Tibial nerve (tissue), 4 donors: Measurements from ENCODE around the gene TFR2. TPM values are rescaled to one million over a fixed set of nuclear protein-coding genes. Genes with fewer than 3 reads are reported as not detected.

Source experiments
- DNase-seq, 2 donors: peaks; one replicate each; pipeline ENCODE4 v3.0.0-alpha.2; 2019; ENCODE audit warnings: low spot score in 2 of 2
- H3K27ac ChIP-seq, 4 donors: fragments of 200-600 bp; sonication (generic) in 3 of 4; one replicate each; pipeline ENCODE4 v1.5.1; 2017 to 2019; ENCODE audit warnings: mild to moderate bottlenecking in 1 of 4
- H3K27me3 ChIP-seq, 2 donors: fragments of 200-600 bp; sonication (generic) in 1 of 2; one replicate each; pipeline versions ENCODE4 v1.5.1 to v1.6.0; 2017 to 2019
- H3K36me3 ChIP-seq, 3 donors: fragments of 200-600 bp; sonication (generic); one replicate each; pipeline ENCODE4 v1.5.1; 2018 to 2019
- H3K4me1 ChIP-seq, 4 donors: fragments of 200-600 bp; sonication (generic) in 3 of 4; one replicate each; pipeline ENCODE4 v1.5.1; 2017 to 2019
- H3K4me3 ChIP-seq, 4 donors: fragments of 200-600 bp; sonication (generic) in 3 of 4; one replicate each; pipeline ENCODE4 v1.5.1; 2017 to 2019; ENCODE audit warnings: mild to moderate bottlenecking in 1 of 4, moderate library complexity in 1 of 4
- H3K9me3 ChIP-seq, 4 donors: fragments of 200-600 bp; sonication (generic) in 3 of 4; one replicate each; pipeline ENCODE4 v1.5.1; 2017 to 2019
- EP300 ChIP-seq, 2 donors: sonication (generic); formaldehyde crosslinking; IDR thresholded peaks; one replicate each; pipeline ENCODE4 v1.6.1; 2017; ENCODE audit warnings: antibody characterized with exemption in 2 of 2, mild to moderate bottlenecking in 1 of 2
- POLR2A ChIP-seq, 2 donors: fragments of 450-650 bp; IDR thresholded peaks; one replicate each; pipeline ENCODE4 v1.6.1; 2017; ENCODE audit warnings: antibody characterized with exemption in 2 of 2, mild to moderate bottlenecking in 2 of 2, moderate library complexity in 2 of 2
- WGBS, 2 donors: methylation state at CpG; one replicate each; pipeline ENCODE4 v1.1.5; 2018; 5-methylcytosine and 5-hydroxymethylcytosine counted together
- total RNA-seq, 4 donors: library from RNA; depleted of rRNA; stranded (reverse); fragments of >200 nt; gene quantifications; one replicate each; pipeline ENCODE4 v1.1.0, GENCODE V29; 2016
- TF ChIP-seq, protein P1 (sequence below), 5 experiments: fragments of 200-600 bp in 3 of 5; fragments of 450-650 bp in 2 of 5; sonication (generic) in 3 of 5; IDR thresholded peaks; one replicate each; pipeline ENCODE4 v1.5.1; 2016 to 2019; ENCODE audit warnings: antibody characterized with exemption in 5 of 5, mild to moderate bottlenecking in 3 of 5, moderate library complexity in 2 of 5

TFR2 gene
- total RNA-seq, 4 donors from 2014 or later: 2.1 TPM; not detected in 3

GRCh38 chr7:100655908-100656674 lies 14.7 kb upstream of the TFR2 start, which contains the start of gene ACTL6B:
Gene ACTL6B (minus strand): TSS chr7:100656448. CDS start chr7:100656354, 94 bp downstream.
- Histone ChIP-seq H3K27me3 (peaks cover 0 to 72% of the 10 kb centered on the region in 2 donors), H3K36me3 (no peaks in the 10 kb centered on the region), H3K4me1 (peaks cover 0 to 6% (median 0%) of the 10 kb centered on the region in 4 donors), H3K4me3 (no peak within 1 kb of the TSS), H3K9me3 (no peaks in the 10 kb centered on the region), H3K27ac (no peak within 1 kb of the TSS)
- DNase-seq: no peak
- 8% methylated on average over 54 to 58 of the region's 63 CpGs for WGBS, 2 donors
- no peak for TF ChIP-seq EP300 (IDR thresholded peaks at IDR 0.05)
- TF ChIP-seq, protein P1, sequence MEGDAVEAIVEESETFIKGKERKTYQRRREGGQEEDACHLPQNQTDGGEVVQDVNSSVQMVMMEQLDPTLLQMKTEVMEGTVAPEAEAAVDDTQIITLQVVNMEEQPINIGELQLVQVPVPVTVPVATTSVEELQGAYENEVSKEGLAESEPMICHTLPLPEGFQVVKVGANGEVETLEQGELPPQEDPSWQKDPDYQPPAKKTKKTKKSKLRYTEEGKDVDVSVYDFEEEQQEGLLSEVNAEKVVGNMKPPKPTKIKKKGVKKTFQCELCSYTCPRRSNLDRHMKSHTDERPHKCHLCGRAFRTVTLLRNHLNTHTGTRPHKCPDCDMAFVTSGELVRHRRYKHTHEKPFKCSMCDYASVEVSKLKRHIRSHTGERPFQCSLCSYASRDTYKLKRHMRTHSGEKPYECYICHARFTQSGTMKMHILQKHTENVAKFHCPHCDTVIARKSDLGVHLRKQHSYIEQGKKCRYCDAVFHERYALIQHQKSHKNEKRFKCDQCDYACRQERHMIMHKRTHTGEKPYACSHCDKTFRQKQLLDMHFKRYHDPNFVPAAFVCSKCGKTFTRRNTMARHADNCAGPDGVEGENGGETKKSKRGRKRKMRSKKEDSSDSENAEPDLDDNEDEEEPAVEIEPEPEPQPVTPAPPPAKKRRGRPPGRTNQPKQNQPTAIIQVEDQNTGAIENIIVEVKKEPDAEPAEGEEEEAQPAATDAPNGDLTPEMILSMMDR (IDR thresholded peaks at IDR 0.05): no peak
- TF ChIP-seq POLR2A (IDR thresholded peaks at IDR 0.05): no peak

DNA sequence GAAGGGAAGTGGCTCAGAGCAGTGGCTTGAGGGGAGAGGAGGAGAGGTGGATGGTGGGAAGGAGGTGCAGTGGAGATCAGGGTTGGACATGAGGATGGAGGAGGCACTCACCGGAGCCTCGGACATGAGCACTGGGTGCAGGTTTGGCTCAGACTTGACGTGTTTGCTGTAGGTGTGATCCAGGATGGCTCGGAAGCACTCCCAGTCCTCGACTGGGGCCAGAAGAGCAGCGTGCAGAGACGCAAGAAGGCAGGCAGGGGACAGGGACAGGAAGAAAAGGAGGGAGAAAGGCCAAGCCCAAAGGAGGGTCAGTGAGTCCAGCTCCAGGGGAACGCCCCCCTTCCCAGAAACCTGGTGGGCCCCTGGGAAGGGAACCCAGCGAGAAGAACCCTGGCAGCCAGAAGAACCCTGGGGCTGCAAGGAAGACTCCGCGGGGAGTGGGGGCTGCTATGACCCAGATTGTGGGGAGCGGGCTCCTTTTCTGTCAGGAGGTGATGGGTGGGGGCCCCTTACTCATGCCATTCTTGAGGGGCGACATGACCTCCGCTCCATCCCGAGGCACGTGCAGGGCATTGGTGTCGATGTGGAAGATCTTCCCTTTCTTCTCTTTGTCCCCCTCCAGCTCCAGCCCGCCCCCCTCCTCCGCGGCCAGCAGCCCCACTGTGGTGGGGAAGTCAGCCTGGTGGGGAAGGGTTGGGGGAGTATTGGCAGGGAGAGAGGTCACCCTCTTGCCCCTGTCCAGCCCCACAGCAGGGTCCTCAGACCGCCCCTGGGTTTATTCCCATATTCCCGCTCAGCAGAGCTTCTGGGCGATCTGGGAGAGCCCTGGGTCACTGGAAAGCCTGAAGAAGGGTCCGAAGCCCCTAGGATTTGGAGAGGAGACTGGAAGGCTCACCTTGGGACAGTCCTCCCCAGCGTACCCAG lies 13.8 kb upstream of the TFR2 start:
- H3K27me3 ChIP-seq: peaks cover 0 to 78% of the 10 kb centered on the region in 2 donors
- H3K27ac ChIP-seq: no peak overlapping the region

GRCh38 chr7:100649826-100650565 lies 8.6 kb upstream of the TFR2 start:
- Histone ChIP-seq H3K27me3 (peaks cover 0 to 81% of the 10 kb centered on the region in 2 donors), H3K36me3 (no peaks in the 10 kb centered on the region), H3K4me1 (no peaks in the 10 kb centered on the region), H3K27ac (no peak overlapping the region), H3K9me3 (no peaks in the 10 kb centered on the region), H3K4me3 (no peak overlapping the region)
- TF ChIP-seq, protein P1 (IDR thresholded peaks at IDR 0.05): no peak
- TF ChIP-seq EP300 (IDR thresholded peaks at IDR 0.05) (no peak), POLR2A (IDR thresholded peaks at IDR 0.05) (no peak)
- 67 to 79% methylated on average over 15 of the region's 15 CpGs for WGBS, 2 donors
- DNase-seq: no peak

More for the DNA sequence above, 13.8 kb upstream of the TFR2 start:
- DNase-seq: no peak
- TF ChIP-seq EP300 (IDR thresholded peaks at IDR 0.05) (no peak), POLR2A (IDR thresholded peaks at IDR 0.05) (no peak)
- TF ChIP-seq, protein P1 (IDR thresholded peaks at IDR 0.05): no peak
- no peak overlapping the region for H3K4me3 ChIP-seq
- no peaks in the 10 kb centered on the region for H3K36me3 ChIP-seq
- peaks cover 0 to 6% (median 0%) of the 10 kb centered on the region in 4 donors for H3K4me1 ChIP-seq
- WGBS, 2 donors: 50 to 61% methylated on average over 20 to 25 of the region's 25 CpGs
- H3K9me3 ChIP-seq: no peaks in the 10 kb centered on the region

DNA sequence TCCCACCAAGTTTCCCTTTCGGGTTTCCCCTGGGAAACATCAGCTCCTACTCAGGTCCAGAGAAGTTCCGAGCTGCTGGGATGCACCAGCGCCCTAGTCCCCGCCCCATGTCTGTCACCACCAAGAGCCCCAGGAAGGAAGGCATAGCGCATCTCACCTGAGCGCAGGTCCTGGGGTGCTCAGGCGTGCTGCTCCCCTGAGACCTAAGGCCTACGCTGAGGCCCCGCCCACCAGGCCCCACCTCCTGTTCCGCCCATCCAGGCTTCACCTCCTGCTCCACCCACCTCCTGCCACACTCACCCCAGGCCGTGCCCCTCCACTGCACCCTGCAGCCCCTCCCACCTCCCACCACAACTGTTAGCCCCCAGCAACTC lies 1.2 kb upstream of the TFR2 start:
- Histone ChIP-seq H3K4me3 (no peak overlapping the region), H3K27me3 (peaks cover 0 to 74% of the 10 kb centered on the region in 2 donors), H3K27ac (no peak overlapping the region), H3K36me3 (no peaks in the 10 kb centered on the region), H3K9me3 (no peaks in the 10 kb centered on the region), H3K4me1 (no peaks in the 10 kb centered on the region)
- TF ChIP-seq, protein P1 (IDR thresholded peaks at IDR 0.05): no peak
- no peak for TF ChIP-seq EP300 (IDR thresholded peaks at IDR 0.05)
- no peak for TF ChIP-seq POLR2A (IDR thresholded peaks at IDR 0.05)
- DNase-seq: no peak
- 59 to 63% methylated on average over 6 to 11 of the region's 11 CpGs for WGBS, 2 donors
